ENCODE measurements around the gene TSPYL4. TPM values are rescaled to one million over a fixed set of nuclear protein-coding genes. Genes with fewer than 3 reads are reported as not detected.

The TSPYL4 gene
- total and polyA plus RNA-seq, 2 of the 8 experiments (the other 6 are each of a cell fraction or from before 2014, with no cell fraction given) = 20.5 to 22.6 TPM

- FAIRE-seq (no peak), DNase-seq (ENCODE audit: low read depth in 1 of 2, low spot score in 2 of 2) (no peak)
- Histone ChIP-seq H4K91ac (replicated peaks; ENCODE audit: insufficient read length, low read length) (no peak overlapping the region), H3K23me2 (ENCODE audit: low read depth, low read length) (no peaks in the 10 kb centered on the region), H3K36me3 (ENCODE audit: control insufficient read depth in 2 of 4, insufficient read depth in 4 of 4, low read length in 3 of 4) (no peaks in the 10 kb centered on the region), H2BK15ac (ENCODE audit: low read length) (no peak overlapping the region), H3K18ac (ENCODE audit: extremely low read depth, low read length) (no peak overlapping the region), H2BK12ac (ENCODE audit: low read depth, low read length) (no peak overlapping the region), H4K20me1 (replicated peaks in 1 of 2; ENCODE audit: control insufficient read depth in 1 of 2, insufficient read depth in 2 of 2, low read length in 2 of 2) (peaks cover 0 to 5% of the 10 kb centered on the region in 2 experiments), H2BK120ac (replicated peaks; ENCODE audit: low read depth, low read length) (no peak overlapping the region), H3K23ac (ENCODE audit: insufficient read length) (no peak overlapping the region), H4K5ac (ENCODE audit: insufficient read length, low read depth, low read length) (no peak overlapping the region), H3K4me2 (ENCODE audit: insufficient read depth in 1 of 2, low read depth in 2 of 2, low read length in 2 of 2) (no peak overlapping the region), H2AFZ (ENCODE audit: low read length) (no peak overlapping the region), H3K79me1 (ENCODE audit: low read depth, low read length) (no peaks in the 10 kb centered on the region), H3K4ac (replicated peaks; ENCODE audit: insufficient read length, low read depth, low read length) (no peak overlapping the region), H3K27me3 (replicated peaks in 1 of 4; ENCODE audit: control insufficient read depth in 3 of 4, extremely low read depth in 1 of 4, insufficient read depth in 3 of 4, low read length in 3 of 4) (no peaks in the 10 kb centered on the region), H3K14ac (ENCODE audit: insufficient read length) (no peak overlapping the region), H3K56ac (replicated peaks; ENCODE audit: insufficient read length, low read depth, low read length) (no peak overlapping the region), H2BK20ac (ENCODE audit: low read length) (no peak overlapping the region), H4K8ac (ENCODE audit: extremely low read depth, insufficient read depth, low read length) (no peak overlapping the region), H3K4me3 (ENCODE audit: extremely low read depth in 1 of 4, insufficient read depth in 2 of 4, low read depth in 3 of 4, low read length in 4 of 4) (no peak overlapping the region), H2AK5ac (ENCODE audit: low read depth, low read length) (no peak overlapping the region), H3K79me2 (ENCODE audit: control insufficient read depth in 1 of 2, insufficient read depth in 2 of 2, low read length in 2 of 2) (no peaks in the 10 kb centered on the region), H2BK5ac (ENCODE audit: low read depth, low read length) (no peak overlapping the region), H3K4me1 (replicated peaks in 1 of 4; ENCODE audit: control insufficient read depth in 3 of 4, insufficient read depth in 4 of 4, low read length in 3 of 4) (no peaks in the 10 kb centered on the region), H3K9me3 (ENCODE audit: insufficient read depth in 2 of 2, low read depth in 1 of 2, low read length in 1 of 2) (no peaks in the 10 kb centered on the region), H3K9ac (replicated peaks in 1 of 4; ENCODE audit: extremely low read depth in 1 of 4, low read depth in 3 of 4, low read length in 3 of 4) (no peak overlapping the region), H3K27ac (ENCODE audit: low read depth, low read length) (no peak overlapping the region)
- 95% methylated on average over 3 of the region's 3 CpGs; no CpG with 5 or more reads in 1 of the 2 experiments for WGBS, 2 experiments (ENCODE audit: extremely low coverage in 1 of 2, insufficient coverage in 1 of 2, insufficient read length in 1 of 2, insufficient replicate concordance in 2 of 2, low coverage in 1 of 2, low lambda C conversion rate in 2 of 2, missing lambda C conversion rate in 1 of 2)
- CTCF ChIA-PET (ENCODE audit: partially characterized antibody) = interaction anchor here (1.0 kb wide), 1 partner anchor 15 kb away, joined by 3 read pairs; no protein-coding TSS in a partner anchor
- POLR2A ChIA-PET (ENCODE audit: partially characterized antibody) = no interaction called here
- no peak for TF ChIP-seq USF2 (IDR thresholded peaks at IDR 0.05; ENCODE audit: low read length)
- TF ChIP-seq CHD2 (IDR thresholded peaks at IDR 0.05; ENCODE audit: low read length) = no peak
- TF ChIP-seq CBX5 (IDR thresholded peaks at IDR 0.05; ENCODE audit: low read depth, low read length) = no peak
- TF ChIP-seq EGR1 (IDR thresholded peaks at IDR 0.05; ENCODE audit: borderline replicate concordance, low read depth, low read length) = no peak
- no peak for TF ChIP-seq EP300 (IDR thresholded peaks at IDR 0.05; ENCODE audit: borderline replicate concordance in 1 of 2, low read depth in 2 of 2, low read length in 2 of 2)
- no peak for TF ChIP-seq CREB1 (IDR thresholded peaks at IDR 0.05)
- no peak for TF ChIP-seq ATF3 (IDR thresholded peaks at IDR 0.05; ENCODE audit: insufficient read depth, low read depth, low read length)
- TF ChIP-seq POLR2A (IDR thresholded peaks at IDR 0.05; ENCODE audit: control extremely low read depth in 1 of 2, low read depth in 2 of 2, low read length in 2 of 2) = no peak
- TF ChIP-seq MAFK (IDR thresholded peaks at IDR 0.05; ENCODE audit: low read depth, low read length) = no peak
- TF ChIP-seq, protein P1, sequence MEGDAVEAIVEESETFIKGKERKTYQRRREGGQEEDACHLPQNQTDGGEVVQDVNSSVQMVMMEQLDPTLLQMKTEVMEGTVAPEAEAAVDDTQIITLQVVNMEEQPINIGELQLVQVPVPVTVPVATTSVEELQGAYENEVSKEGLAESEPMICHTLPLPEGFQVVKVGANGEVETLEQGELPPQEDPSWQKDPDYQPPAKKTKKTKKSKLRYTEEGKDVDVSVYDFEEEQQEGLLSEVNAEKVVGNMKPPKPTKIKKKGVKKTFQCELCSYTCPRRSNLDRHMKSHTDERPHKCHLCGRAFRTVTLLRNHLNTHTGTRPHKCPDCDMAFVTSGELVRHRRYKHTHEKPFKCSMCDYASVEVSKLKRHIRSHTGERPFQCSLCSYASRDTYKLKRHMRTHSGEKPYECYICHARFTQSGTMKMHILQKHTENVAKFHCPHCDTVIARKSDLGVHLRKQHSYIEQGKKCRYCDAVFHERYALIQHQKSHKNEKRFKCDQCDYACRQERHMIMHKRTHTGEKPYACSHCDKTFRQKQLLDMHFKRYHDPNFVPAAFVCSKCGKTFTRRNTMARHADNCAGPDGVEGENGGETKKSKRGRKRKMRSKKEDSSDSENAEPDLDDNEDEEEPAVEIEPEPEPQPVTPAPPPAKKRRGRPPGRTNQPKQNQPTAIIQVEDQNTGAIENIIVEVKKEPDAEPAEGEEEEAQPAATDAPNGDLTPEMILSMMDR (IDR thresholded peaks at IDR 0.05; ENCODE audit: control extremely low read depth in 1 of 3, insufficient read depth in 1 of 3, low read depth in 1 of 3, low read length in 3 of 3) = no peak
Observed at GRCh38 chr6:116200619-116201249, 53.1 kb downstream of the TSPYL4 start.
